Measurements from ENCODE around the gene CDH6. TPM values are rescaled to one million over a fixed set of nuclear protein-coding genes. Genes with fewer than 3 reads are reported as not detected.

The CDH6 gene
- total and polyA plus RNA-seq, 7 donors: under 0.01 to 6.9 (median 1.6) TPM; not detected in 1

- no peak overlapping the region for H3K4me3 ChIP-seq
- no peak for DNase-seq
- 75 to 80% methylated on average over 3 of the region's 3 CpGs for WGBS, 2 donors
- intact Hi-C loops (cut with DNase I): no loop called here
- H3K9me3 ChIP-seq: no peaks in the 10 kb centered on the region
- no peaks in the 10 kb centered on the region for H3K27me3 ChIP-seq
- no peaks in the 10 kb centered on the region for H3K4me1 ChIP-seq
- H3K36me3 ChIP-seq: no peaks in the 10 kb centered on the region
- no peak overlapping the region for H3K27ac ChIP-seq
- TF ChIP-seq POLR2AphosphoS5 (IDR thresholded peaks at IDR 0.05) (no peak), EP300 (IDR thresholded peaks at IDR 0.05) (no peak), CTCF (IDR thresholded peaks at IDR 0.05) (no peak), POLR2A (IDR thresholded peaks at IDR 0.05) (no peak)
Observed at GRCh38 chr5:31209334-31209733, 15.8 kb downstream of the CDH6 start.

GRCh38 chr5:31211098-31211497 is 17.6 kb downstream of the CDH6 start:
- H3K36me3 ChIP-seq: no peaks in the 10 kb centered on the region
- H3K27ac ChIP-seq: no peak overlapping the region
- no peak for TF ChIP-seq POLR2AphosphoS5 (IDR thresholded peaks at IDR 0.05)
- no peaks in the 10 kb centered on the region for H3K27me3 ChIP-seq
- intact Hi-C loops (cut with DNase I): no loop called here
- H3K4me3 ChIP-seq: no peak overlapping the region
- no peaks in the 10 kb centered on the region for H3K4me1 ChIP-seq
- no peaks in the 10 kb centered on the region for H3K9me3 ChIP-seq
- DNase-seq: no peak

- no peaks in the 10 kb centered on the region for H3K36me3 ChIP-seq
- no peaks in the 10 kb centered on the region for H3K4me1 ChIP-seq
- H3K27me3 ChIP-seq: no peaks in the 10 kb centered on the region
- H3K9me3 ChIP-seq: no peaks in the 10 kb centered on the region
- intact Hi-C loops (cut with DNase I): no loop called here
- no peak overlapping the region for H3K27ac ChIP-seq
- WGBS, 2 donors: 59 to 61% methylated on average over 4 of the region's 4 CpGs
- H3K4me3 ChIP-seq: no peak overlapping the region
- TF ChIP-seq EP300 (IDR thresholded peaks at IDR 0.05): no peak
- no peak for TF ChIP-seq POLR2A (IDR thresholded peaks at IDR 0.05)
- no peak for TF ChIP-seq CTCF (IDR thresholded peaks at IDR 0.05)
- no peak for TF ChIP-seq POLR2AphosphoS5 (IDR thresholded peaks at IDR 0.05)
- DNase-seq: no peak
Observed at GRCh38 chr5:31213257-31213656, 19.8 kb downstream of the CDH6 start.

GRCh38 chr5:31213705-31214121 is 20.2 kb downstream of the CDH6 start:
- no peak for TF ChIP-seq EP300 (IDR thresholded peaks at IDR 0.05)
- no peaks in the 10 kb centered on the region for H3K9me3 ChIP-seq
- no peaks in the 10 kb centered on the region for H3K36me3 ChIP-seq
- no peaks in the 10 kb centered on the region for H3K27me3 ChIP-seq
- no peak overlapping the region for H3K27ac ChIP-seq
- intact Hi-C loops (cut with DNase I): no loop called here
- no peak for DNase-seq
- no peak overlapping the region for H3K4me3 ChIP-seq
- 11 to 38% methylated on average over 6 of the region's 6 CpGs for WGBS, 2 donors
- no peaks in the 10 kb centered on the region for H3K4me1 ChIP-seq

- WGBS, 2 donors: 64 to 65% methylated on average over 3 of the region's 3 CpGs
- no peaks in the 10 kb centered on the region for H3K27me3 ChIP-seq
- H3K36me3 ChIP-seq: no peaks in the 10 kb centered on the region
- intact Hi-C loops (cut with DNase I): no loop called here
- no peak overlapping the region for H3K27ac ChIP-seq
- TF ChIP-seq POLR2AphosphoS5 (IDR thresholded peaks at IDR 0.05): no peak
- no peak for TF ChIP-seq EP300 (IDR thresholded peaks at IDR 0.05)
- no peak for TF ChIP-seq POLR2A (IDR thresholded peaks at IDR 0.05)
- no peak for TF ChIP-seq CTCF (IDR thresholded peaks at IDR 0.05)
- H3K4me1 ChIP-seq: no peaks in the 10 kb centered on the region
- no peaks in the 10 kb centered on the region for H3K9me3 ChIP-seq
- no peak for DNase-seq
- no peak overlapping the region for H3K4me3 ChIP-seq
Observed at GRCh38 chr5:31214229-31214628, 20.7 kb downstream of the CDH6 start.

- intact Hi-C loops (cut with DNase I): no loop called here
- no peaks in the 10 kb centered on the region for H3K9me3 ChIP-seq
- no peak overlapping the region for H3K27ac ChIP-seq
- TF ChIP-seq POLR2A (IDR thresholded peaks at IDR 0.05): no peak
- no peak for TF ChIP-seq EP300 (IDR thresholded peaks at IDR 0.05)
- no peak for TF ChIP-seq CTCF (IDR thresholded peaks at IDR 0.05)
- TF ChIP-seq POLR2AphosphoS5 (IDR thresholded peaks at IDR 0.05): no peak
- no peaks in the 10 kb centered on the region for H3K4me1 ChIP-seq
- DNase-seq: no peak
- no peaks in the 10 kb centered on the region for H3K36me3 ChIP-seq
- no peak overlapping the region for H3K4me3 ChIP-seq
- no peaks in the 10 kb centered on the region for H3K27me3 ChIP-seq
Observed at GRCh38 chr5:31215236-31215635, 21.8 kb downstream of the CDH6 start.
